LNCAP (cell line): ENCODE measurements around the gene NXPE3.

Experiments used
- TF ChIP-seq, protein P1 (sequence below): fragments of 450-650 bp; IDR thresholded peaks from 2 replicates; pipeline ENCODE4 v1.5.1; 2017; ENCODE audit warnings: mild to moderate bottlenecking

NXPE3 gene

DNA sequence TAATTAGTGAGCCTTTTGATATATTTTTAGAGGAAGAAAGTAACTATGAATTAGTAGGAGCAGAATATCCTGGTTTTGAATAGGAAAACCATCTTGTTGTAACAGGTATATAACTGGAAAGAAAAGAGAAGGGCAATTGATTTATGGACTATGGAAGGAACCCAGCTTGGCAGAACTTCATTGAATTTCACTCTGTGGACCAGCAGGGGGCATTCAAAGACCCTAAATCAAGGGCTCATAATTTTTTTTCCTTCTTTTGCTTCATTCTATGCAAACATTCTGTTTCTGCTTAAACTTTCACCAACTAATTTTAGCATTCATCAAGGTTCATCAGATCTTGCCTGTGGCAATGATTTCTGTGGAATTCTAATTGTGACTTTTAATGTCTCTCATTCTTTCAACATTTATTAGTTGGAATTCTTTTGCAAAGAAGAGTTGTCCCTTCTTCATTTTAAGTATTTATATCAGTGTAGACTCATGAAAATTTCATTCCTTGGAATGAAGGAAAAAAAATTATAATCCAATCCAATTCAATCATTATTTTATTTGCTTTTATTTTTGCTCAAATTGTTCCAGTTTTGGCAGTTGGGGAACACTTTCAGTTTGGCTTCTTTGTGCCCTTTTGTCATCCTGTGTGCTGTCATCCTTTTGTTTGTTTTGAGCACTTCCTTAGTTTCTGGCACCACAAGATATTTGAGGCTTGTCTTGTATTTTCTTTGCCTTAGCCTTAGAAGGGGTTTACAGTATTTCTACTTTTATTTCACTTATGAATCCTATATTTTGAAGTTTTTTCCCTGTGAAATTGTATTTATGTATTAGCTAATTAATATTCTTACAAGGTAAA lies 30.4 kb downstream of the NXPE3 start:
- TF ChIP-seq, protein P1, sequence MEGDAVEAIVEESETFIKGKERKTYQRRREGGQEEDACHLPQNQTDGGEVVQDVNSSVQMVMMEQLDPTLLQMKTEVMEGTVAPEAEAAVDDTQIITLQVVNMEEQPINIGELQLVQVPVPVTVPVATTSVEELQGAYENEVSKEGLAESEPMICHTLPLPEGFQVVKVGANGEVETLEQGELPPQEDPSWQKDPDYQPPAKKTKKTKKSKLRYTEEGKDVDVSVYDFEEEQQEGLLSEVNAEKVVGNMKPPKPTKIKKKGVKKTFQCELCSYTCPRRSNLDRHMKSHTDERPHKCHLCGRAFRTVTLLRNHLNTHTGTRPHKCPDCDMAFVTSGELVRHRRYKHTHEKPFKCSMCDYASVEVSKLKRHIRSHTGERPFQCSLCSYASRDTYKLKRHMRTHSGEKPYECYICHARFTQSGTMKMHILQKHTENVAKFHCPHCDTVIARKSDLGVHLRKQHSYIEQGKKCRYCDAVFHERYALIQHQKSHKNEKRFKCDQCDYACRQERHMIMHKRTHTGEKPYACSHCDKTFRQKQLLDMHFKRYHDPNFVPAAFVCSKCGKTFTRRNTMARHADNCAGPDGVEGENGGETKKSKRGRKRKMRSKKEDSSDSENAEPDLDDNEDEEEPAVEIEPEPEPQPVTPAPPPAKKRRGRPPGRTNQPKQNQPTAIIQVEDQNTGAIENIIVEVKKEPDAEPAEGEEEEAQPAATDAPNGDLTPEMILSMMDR, result peak; percentile 71; the same call in 1 of the 2 replicates

GRCh38 chr3:101810022-101810418 lies 31.0 kb downstream of the NXPE3 start:
- TF ChIP-seq, protein P1, result no peak

DNA sequence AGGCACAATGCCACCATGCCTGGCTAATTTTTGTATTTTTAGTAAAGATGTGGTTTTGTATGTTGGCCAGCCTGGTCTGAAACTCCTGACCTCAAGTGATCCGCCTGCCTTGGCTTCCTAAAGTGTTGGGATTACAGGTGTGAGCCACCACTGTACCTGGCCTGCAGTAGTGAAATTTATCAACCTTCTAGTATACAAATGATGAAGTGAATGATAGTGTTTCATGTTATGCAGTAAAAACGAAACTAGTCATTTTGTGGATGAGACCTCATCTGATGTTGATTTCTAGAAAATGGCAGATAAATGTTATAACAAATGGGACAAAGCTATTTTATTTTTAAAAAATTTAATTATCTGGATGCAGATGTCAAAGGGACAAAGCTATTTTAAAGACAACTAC lies 32.9 kb downstream of the NXPE3 start:
- TF ChIP-seq, protein P1, result no peak

DNA sequence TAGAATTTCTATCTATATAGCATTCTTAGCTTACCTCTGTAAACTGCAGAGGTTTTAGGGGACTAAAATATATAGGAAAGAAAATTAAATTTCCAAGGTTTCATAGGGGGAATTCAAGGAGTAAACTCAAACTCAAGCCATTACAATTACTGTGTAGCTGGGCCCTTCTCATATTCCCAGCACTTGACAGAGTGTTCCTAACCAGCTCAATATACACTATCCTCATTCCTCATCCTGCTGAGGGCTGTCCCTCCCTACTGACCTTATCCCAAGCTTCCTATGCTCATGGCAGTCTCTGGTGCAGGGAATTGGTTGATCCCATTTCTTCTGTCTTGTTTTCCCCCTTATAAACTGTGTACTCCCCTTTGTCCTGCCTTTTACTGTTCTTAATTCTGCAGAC lies 33.9 kb downstream of the NXPE3 start:
- TF ChIP-seq, protein P1, result no peak

DNA sequence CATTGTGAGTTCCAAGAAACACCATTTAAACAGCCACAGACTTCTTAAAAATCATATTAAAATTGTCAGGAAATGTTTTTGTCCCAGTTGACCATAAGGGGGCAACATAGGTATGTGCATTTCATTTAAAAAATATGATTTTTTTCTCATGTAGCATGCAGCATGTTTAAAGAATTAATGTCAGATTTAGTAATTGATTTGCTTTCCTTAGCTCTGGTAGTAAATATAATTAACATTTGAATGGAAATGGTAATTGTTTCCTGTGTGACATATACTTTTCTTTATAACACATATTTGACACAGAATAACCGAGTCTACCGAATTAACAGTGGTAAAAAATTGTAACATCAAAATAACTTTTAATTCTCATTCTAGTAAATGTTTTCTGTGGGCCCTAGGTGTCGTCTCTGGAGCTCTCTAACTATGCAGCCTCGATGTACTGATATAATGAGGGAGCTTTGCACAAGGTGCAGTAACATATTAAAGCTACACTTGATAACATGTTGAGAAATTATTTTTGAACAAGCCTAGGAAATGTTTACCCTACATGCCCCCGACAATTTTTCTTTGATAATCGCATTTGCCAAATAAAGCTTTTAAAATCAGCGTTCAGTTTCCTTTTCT lies 34.9 kb downstream of the NXPE3 start:
- TF ChIP-seq, protein P1, result peak; percentile 67

- TF ChIP-seq, protein P1, result no peak
Observed at GRCh38 chr3:101814835-101815234, 35.8 kb downstream of the NXPE3 start.

GRCh38 chr3:101816215-101817149 lies 37.5 kb downstream of the NXPE3 start:
- TF ChIP-seq, protein P1, result no peak
